Renal cortical epithelial cell (primary cell): ENCODE measurements around the gene GRIFIN. TPM values are rescaled to one million over a fixed set of nuclear protein-coding genes. Genes with fewer than 3 reads are reported as not detected.
"Not testable (repeated sequence)": the region's sequence is repeated elsewhere in the genome, so short reads cannot be mapped to it uniquely, and the experiment has no call there.

Experiments used
- DNase-seq: peaks from one replicate; pipeline ENCODE4 v3.0.0-alpha.2; 2011; ENCODE audit warnings: low read depth
- total RNA-seq: library from RNA; depleted of rRNA; stranded (reverse); fragments of >200 nt; gene quantifications from 2 replicates; pipeline ENCODE4 v1.2.3, GENCODE V29; 2014

The GRIFIN gene
- total RNA-seq, 1 donor from 2014 or later = not detected

- not testable (repeated sequence) for DNase-seq
Measured at GRCh38 chr7:2453849-2454248, 22.3 kb downstream of the GRIFIN start.

GRCh38 chr7:2452643-2453270 is 23.4 kb downstream of the GRIFIN start:
- DNase-seq = no peak

- no peak for DNase-seq
Measured at GRCh38 chr7:2452074-2452507, 24.1 kb downstream of the GRIFIN start.

- DNase-seq = peak; percentile 29
Measured at GRCh38 chr7:2451171-2452073, 24.8 kb downstream of the GRIFIN start.

GRCh38 chr7:2450198-2451107 is 25.7 kb downstream of the GRIFIN start:
- DNase-seq = no peak

- DNase-seq = no peak
Measured at GRCh38 chr7:2446676-2447075, 29.5 kb downstream of the GRIFIN start.

GRCh38 chr7:2445898-2446555 is 30.2 kb downstream of the GRIFIN start:
- DNase-seq = no peak

- DNase-seq = no peak
Measured at GRCh38 chr7:2445047-2445446, 31.2 kb downstream of the GRIFIN start.

- no peak for DNase-seq
Measured at GRCh38 chr7:2444476-2444875, 31.7 kb downstream of the GRIFIN start.

GRCh38 chr7:2443491-2443890 is 32.7 kb downstream of the GRIFIN start:
- no peak for DNase-seq

GRCh38 chr7:2441430-2442058 is 34.7 kb downstream of the GRIFIN start:
- DNase-seq = no peak

- no peak for DNase-seq
Measured at GRCh38 chr7:2440608-2441245, 35.5 kb downstream of the GRIFIN start.

GRCh38 chr7:2438775-2439174 is 37.4 kb downstream of the GRIFIN start:
- DNase-seq = no peak

- DNase-seq = no peak
Measured at GRCh38 chr7:2438186-2438585, 38.0 kb downstream of the GRIFIN start.

- DNase-seq = no peak
Measured at GRCh38 chr7:2437537-2438148, 38.6 kb downstream of the GRIFIN start.

- no peak for DNase-seq
Measured at GRCh38 chr7:2437136-2437535, 39.1 kb downstream of the GRIFIN start.

GRCh38 chr7:2436341-2437104 is 39.7 kb downstream of the GRIFIN start:
- DNase-seq = no peak

- DNase-seq = no peak
Measured at GRCh38 chr7:2435146-2435545, 41.1 kb downstream of the GRIFIN start.
